ENCODE data around the gene SLX4IP. TPM values are rescaled to one million over a fixed set of nuclear protein-coding genes. Genes with fewer than 3 reads are reported as not detected.

The SLX4IP gene
- total RNA-seq, 1 experiment from 2014 or later = 6.4 TPM

- Histone ChIP-seq H4K20me1 (ENCODE audit: low read length) (no peaks in the 10 kb centered on the region), H3K9me3 (ENCODE audit: low read length) (no peaks in the 10 kb centered on the region), H3K4me1 (ENCODE audit: insufficient read depth, low read length) (peaks cover 67% of the 10 kb centered on the region), H2AFZ (ENCODE audit: low read length) (no peak overlapping the region), H3K27me3 (ENCODE audit: low read length) (no peaks in the 10 kb centered on the region), H3K27ac (ENCODE audit: low read length) (peak overlapping the region; percentile 95), H3K79me2 (ENCODE audit: low read length) (peaks cover 13% of the 10 kb centered on the region), H3K9ac (ENCODE audit: low read length) (peak overlapping the region; percentile 70), H3K36me3 (ENCODE audit: low read depth, low read length) (no peaks in the 10 kb centered on the region), H3F3A (ENCODE audit: low read length, unreplicated experiment) (peaks cover 11% of the 10 kb centered on the region), H3K9me2 (replicated peaks; ENCODE audit: low read length) (no peaks in the 10 kb centered on the region), H3K4me3 (ENCODE audit: low read length) (no peak overlapping the region), H3K4me2 (ENCODE audit: low read length) (peak overlapping the region; percentile 54)
- POLR2A ChIA-PET (ENCODE audit: unreplicated experiment) = interaction anchor here (0.6 kb wide), 1 partner anchor 13 kb away, joined by 4 read pairs; no protein-coding TSS in a partner anchor
- CTCF ChIA-PET = no interaction called here
- ATAC-seq (peak; percentile 27), DNase-seq (peak; percentile 86)
- no TSS peak for BruUV-seq (replicated peaks)
- TF ChIP-seq EZH2 (IDR thresholded peaks at IDR 0.05; ENCODE audit: low read length, unreplicated experiment) (no peak), EZH2phosphoT487 (IDR thresholded peaks at IDR 0.05; ENCODE audit: borderline replicate concordance, low read length) (no peak)
- TF ChIP-seq, protein P1, sequence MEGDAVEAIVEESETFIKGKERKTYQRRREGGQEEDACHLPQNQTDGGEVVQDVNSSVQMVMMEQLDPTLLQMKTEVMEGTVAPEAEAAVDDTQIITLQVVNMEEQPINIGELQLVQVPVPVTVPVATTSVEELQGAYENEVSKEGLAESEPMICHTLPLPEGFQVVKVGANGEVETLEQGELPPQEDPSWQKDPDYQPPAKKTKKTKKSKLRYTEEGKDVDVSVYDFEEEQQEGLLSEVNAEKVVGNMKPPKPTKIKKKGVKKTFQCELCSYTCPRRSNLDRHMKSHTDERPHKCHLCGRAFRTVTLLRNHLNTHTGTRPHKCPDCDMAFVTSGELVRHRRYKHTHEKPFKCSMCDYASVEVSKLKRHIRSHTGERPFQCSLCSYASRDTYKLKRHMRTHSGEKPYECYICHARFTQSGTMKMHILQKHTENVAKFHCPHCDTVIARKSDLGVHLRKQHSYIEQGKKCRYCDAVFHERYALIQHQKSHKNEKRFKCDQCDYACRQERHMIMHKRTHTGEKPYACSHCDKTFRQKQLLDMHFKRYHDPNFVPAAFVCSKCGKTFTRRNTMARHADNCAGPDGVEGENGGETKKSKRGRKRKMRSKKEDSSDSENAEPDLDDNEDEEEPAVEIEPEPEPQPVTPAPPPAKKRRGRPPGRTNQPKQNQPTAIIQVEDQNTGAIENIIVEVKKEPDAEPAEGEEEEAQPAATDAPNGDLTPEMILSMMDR (conservative IDR thresholded peaks at IDR 0.05; ENCODE audit: low read depth, low read length) = no peak
- intact Hi-C loops (cut with micrococcal nuclease) = no loop called here
These were observed 156.9 kb downstream of the SLX4IP start for GRCh38 chr20:10591946-10592521.

- Histone ChIP-seq H2AFZ (ENCODE audit: low read length) (no peak overlapping the region), H3K36me3 (ENCODE audit: low read depth, low read length) (no peaks in the 10 kb centered on the region), H3K9ac (ENCODE audit: low read length) (peak overlapping the region; percentile 84), H3K27me3 (ENCODE audit: low read length) (no peaks in the 10 kb centered on the region), H3K9me3 (ENCODE audit: low read length) (no peaks in the 10 kb centered on the region), H3K4me1 (ENCODE audit: insufficient read depth, low read length) (peaks cover 89% of the 10 kb centered on the region), H3F3A (ENCODE audit: low read length, unreplicated experiment) (peaks cover 24% of the 10 kb centered on the region), H4K20me1 (ENCODE audit: low read length) (no peaks in the 10 kb centered on the region), H3K27ac (ENCODE audit: low read length) (peak overlapping the region; percentile 95), H3K4me3 (ENCODE audit: low read length) (peak overlapping the region; percentile 0; the same call in 1 of the 2 replicates), H3K4me2 (ENCODE audit: low read length) (peak overlapping the region; percentile 46), H3K79me2 (ENCODE audit: low read length) (peaks cover 13% of the 10 kb centered on the region), H3K9me2 (replicated peaks; ENCODE audit: low read length) (no peaks in the 10 kb centered on the region)
- ChIA-PET POLR2A (ENCODE audit: unreplicated experiment) (interaction anchor here (0.5 kb wide), 1 partner anchor 8 kb away, joined by 3 read pairs; no protein-coding TSS in a partner anchor), CTCF (no interaction called here)
- peak; percentile 94 for DNase-seq
- TF ChIP-seq EZH2phosphoT487 (IDR thresholded peaks at IDR 0.05; ENCODE audit: borderline replicate concordance, low read length) = no peak
- ATAC-seq = 0 out of 2 replicates have a peak, but pooled peaks have one; percentile 0
- intact Hi-C loops (cut with micrococcal nuclease) = no loop called here
- BruUV-seq (replicated peaks) = no TSS peak
These were observed 159.3 kb downstream of the SLX4IP start for GRCh38 chr20:10594296-10594868.

GRCh38 chr20:10595266-10595665 is 160.2 kb downstream of the SLX4IP start:
- ChIA-PET POLR2A (ENCODE audit: unreplicated experiment) (interaction anchor here (0.5 kb wide), 1 partner anchor 9 kb away, joined by 3 read pairs; no protein-coding TSS in a partner anchor), CTCF (interaction anchor here (0.5 to 0.6 kb wide), 2 partner anchors 13 to 120 kb away, joined by 3 to 4 read pairs; no protein-coding TSS in a partner anchor)
- H4K20me1 ChIP-seq (ENCODE audit: low read length) = no peaks in the 10 kb centered on the region
- H3K36me3 ChIP-seq (ENCODE audit: low read depth, low read length) = no peaks in the 10 kb centered on the region
- H2AFZ ChIP-seq (ENCODE audit: low read length) = no peak overlapping the region
- no peak for ATAC-seq
- intact Hi-C loops (cut with micrococcal nuclease) = loop anchor here (5.0 kb wide), 2 partner anchors 42 to 77 kb away; partner anchors contain the start of gene JAG1
- no peaks in the 10 kb centered on the region for H3K9me3 ChIP-seq (ENCODE audit: low read length)
- peak overlapping the region; percentile 95 for H3K27ac ChIP-seq (ENCODE audit: low read length)
- TF ChIP-seq EZH2 (IDR thresholded peaks at IDR 0.05; ENCODE audit: low read length, unreplicated experiment) = no peak
- TF ChIP-seq, protein P1 (conservative IDR thresholded peaks at IDR 0.05; ENCODE audit: low read depth, low read length) = no peak
- TF ChIP-seq EZH2phosphoT487 (IDR thresholded peaks at IDR 0.05; ENCODE audit: borderline replicate concordance, low read length) = no peak
- H3K9ac ChIP-seq (ENCODE audit: low read length) = peak overlapping the region; percentile 84
- no peaks in the 10 kb centered on the region for H3K27me3 ChIP-seq (ENCODE audit: low read length)
- DNase-seq = no peak
- H3K4me1 ChIP-seq (ENCODE audit: insufficient read depth, low read length) = peaks cover 95% of the 10 kb centered on the region
- peaks cover 16% of the 10 kb centered on the region for H3K79me2 ChIP-seq (ENCODE audit: low read length)
- H3K4me3 ChIP-seq (ENCODE audit: low read length) = no peak overlapping the region
- peaks cover 24% of the 10 kb centered on the region for H3F3A ChIP-seq (ENCODE audit: low read length, unreplicated experiment)
- BruUV-seq (replicated peaks) = no TSS peak
- peak overlapping the region; percentile 46 for H3K4me2 ChIP-seq (ENCODE audit: low read length)
- no peaks in the 10 kb centered on the region for H3K9me2 ChIP-seq (replicated peaks; ENCODE audit: low read length)

Data from PC-3 (cell line).